SKM-1 treated with dmso at 0.1 percent for 144 hours (cell line): ENCODE results near the gene SLC24A3.

ENCODE experiments used
- DNase-seq: peaks from one replicate; lab custom pipeline; 2025; ENCODE audit not compliant: unreplicated experiment; lab: John Stamatoyannopoulos, UW

Gene SLC24A3

GRCh38 chr20:19528286-19529030 lies 316.0 kb downstream of the SLC24A3 start:
- DNase-seq = no peak

DNA sequence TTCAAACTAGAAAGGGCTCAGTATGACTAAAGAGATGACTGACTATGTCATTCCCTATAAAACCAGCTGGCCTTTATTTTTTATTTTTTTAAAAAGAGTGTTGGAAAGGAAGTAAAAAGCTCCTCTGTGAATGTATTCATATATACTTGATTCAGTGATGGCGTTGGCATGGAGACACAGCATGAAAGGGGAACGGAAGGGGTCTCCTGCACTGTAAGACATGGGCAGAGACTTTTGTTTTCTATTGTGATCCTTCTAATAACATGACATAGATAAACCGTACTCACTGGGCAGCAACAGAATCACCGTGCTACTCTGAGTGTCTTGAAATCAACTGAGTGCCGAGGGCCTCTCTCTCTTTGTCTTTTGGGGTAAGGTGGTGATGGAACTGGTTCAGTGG lies 317.6 kb downstream of the SLC24A3 start:
- DNase-seq = no peak

DNA sequence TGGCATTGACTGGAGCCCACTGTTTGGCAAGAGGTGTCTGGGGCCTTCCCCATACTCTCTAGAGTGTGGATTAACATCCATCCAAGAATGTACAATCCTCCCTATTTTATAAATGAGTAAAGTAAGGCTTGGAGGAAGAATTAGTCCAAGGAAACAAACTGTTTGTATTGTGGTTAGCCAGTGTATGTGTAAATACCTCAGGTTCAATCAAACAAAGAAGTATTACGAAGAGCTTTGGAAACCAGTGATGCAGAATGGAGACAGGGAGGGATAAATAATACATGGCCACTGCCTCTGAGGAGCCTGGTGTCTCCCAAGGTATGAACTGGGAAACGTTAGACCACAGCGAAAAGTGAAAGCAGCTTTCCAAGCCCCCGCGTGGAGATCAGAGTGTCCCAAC lies 319.0 kb downstream of the SLC24A3 start:
- DNase-seq = no peak

DNA sequence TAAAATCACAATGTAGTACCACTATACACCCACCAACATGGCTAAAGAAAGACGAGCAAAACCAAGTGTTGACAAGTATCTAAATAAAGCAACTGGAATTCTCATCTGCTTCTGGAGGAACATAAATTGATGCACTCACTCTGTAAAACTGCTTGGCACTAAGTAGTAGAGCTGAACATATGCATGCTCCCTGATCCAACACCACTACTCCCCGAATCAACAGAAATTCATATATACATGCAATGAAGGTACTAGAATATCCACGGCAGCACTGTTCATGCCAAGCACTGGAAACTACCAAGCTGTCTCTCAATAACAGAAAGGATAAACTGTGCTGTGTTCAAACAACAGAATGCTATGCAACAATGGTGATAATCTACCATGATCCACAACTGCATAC lies 326.1 kb downstream of the SLC24A3 start:
- no peak for DNase-seq

GRCh38 chr20:19539191-19539590 lies 326.7 kb downstream of the SLC24A3 start:
- no peak for DNase-seq

- DNase-seq = no peak
These were observed 327.9 kb downstream of the SLC24A3 start for GRCh38 chr20:19540392-19540791.

GRCh38 chr20:19543101-19543500 lies 330.7 kb downstream of the SLC24A3 start:
- DNase-seq = no peak

DNA sequence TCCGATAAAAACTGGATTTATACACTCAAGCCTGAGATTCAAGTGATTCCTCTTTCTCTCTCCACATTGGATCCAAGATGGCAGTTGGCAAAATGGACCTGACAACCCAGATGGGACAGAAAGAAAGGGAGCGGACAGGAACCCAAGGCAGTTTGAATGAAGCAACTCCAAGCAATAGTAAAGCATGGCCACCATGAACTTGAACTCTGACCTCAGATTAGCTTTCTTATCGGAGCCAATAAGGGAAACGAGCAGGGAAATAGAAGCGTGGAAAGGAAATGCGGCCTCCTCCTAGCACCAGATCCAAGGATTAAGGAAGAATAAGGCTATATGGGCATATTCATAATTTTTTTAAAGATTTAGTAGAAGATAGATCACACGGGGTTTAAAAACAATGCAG lies 332.2 kb downstream of the SLC24A3 start:
- no peak for DNase-seq

- DNase-seq = no peak
These were observed 334.2 kb downstream of the SLC24A3 start for GRCh38 chr20:19546648-19547047.

GRCh38 chr20:19547547-19547946 lies 335.1 kb downstream of the SLC24A3 start:
- DNase-seq = no peak

DNA sequence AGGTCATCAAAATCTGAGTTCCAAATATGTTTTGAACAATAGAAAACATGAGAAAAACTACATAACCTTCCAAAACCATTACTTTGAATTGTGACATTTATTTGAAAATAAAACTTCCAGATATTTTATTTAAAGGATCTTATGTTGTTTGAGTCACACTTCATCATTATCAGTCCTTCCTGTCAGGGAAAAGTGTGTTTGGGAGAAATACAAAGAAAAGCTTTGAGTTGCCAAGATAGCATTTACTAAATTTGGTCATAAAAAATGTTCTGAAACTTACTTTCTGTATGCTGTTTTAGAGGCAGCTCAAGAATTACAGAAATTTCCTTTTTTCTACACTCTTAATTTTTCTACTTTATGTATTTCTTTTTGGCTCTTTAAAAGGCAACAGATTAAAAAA lies 337.5 kb downstream of the SLC24A3 start:
- DNase-seq = no peak

GRCh38 chr20:19552221-19553180 lies 340.1 kb downstream of the SLC24A3 start:
- DNase-seq = no peak

GRCh38 chr20:19554666-19555065 lies 342.2 kb downstream of the SLC24A3 start:
- no peak for DNase-seq

GRCh38 chr20:19555726-19556125 lies 343.3 kb downstream of the SLC24A3 start:
- no peak for DNase-seq

GRCh38 chr20:19557291-19557690 lies 344.8 kb downstream of the SLC24A3 start:
- DNase-seq = no peak

DNA sequence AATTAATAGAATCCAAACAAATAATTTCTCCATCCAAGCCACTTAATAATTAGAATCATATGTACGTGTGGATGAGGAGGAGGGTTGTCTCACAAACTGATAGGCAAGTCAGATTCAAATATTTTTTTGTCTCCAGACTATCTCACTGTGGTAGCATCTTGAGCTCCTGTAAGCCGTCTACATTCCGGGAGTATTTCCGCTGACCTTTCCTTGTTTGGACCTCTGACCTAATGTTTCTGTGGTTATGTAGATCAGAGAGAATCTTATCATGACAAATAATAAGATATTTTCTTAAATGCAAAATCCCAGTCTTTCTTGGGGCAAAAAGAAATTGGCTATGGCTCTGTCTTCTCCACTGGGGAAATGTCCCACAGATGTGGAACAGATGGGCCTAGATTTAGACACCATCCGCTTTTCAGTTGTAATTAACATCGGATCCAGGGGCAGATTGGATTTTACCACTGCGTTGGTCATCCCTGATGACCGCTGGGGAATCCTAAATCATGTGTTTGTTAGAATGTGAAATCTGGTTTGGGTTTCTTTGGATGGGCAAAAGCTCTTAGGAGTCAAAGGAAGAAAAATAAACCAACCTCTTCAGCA lies 348.5 kb downstream of the SLC24A3 start:
- DNase-seq = no peak

DNA sequence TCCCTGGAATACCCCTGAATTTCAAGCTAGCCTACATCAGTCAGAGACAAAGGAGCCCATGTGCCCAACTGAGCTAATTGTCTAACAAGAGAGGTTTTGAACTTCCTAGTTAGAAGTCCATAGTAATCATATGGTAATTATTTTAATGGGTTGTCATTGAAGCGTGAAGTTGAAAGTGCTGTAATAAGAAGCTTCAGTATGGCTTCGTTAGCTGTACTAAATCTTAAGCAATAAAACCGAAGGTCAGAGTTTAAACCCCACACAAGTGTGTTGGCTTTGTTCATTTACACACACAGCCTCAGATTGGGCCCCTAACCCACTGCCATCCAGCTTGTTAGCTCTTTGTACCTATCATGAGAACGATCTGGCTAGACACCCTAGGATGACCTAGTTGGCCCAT lies 350.0 kb downstream of the SLC24A3 start:
- DNase-seq = no peak

GRCh38 chr20:19564261-19564660 lies 351.8 kb downstream of the SLC24A3 start:
- DNase-seq = no peak

DNA sequence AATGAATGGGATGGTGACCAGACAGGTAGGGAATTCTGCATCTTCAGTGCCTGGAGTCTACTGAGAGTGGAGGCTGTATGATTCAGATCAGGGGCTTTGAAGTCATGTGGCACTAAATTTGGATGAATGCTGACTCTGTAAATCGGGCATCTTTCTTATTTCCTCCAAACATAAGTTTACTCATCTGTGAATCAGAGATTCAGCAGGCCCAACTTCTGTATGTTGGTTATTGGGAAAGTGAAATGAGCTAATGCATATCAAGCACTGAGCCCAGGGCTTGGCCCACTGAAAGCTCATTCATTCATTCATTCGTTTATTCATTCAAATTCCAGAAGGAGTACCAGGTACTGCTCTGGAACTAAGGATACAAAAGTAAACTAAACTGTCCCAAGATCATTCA lies 353.3 kb downstream of the SLC24A3 start:
- DNase-seq = no peak

GRCh38 chr20:19566226-19566945 lies 353.9 kb downstream of the SLC24A3 start:
- no peak for DNase-seq

DNA sequence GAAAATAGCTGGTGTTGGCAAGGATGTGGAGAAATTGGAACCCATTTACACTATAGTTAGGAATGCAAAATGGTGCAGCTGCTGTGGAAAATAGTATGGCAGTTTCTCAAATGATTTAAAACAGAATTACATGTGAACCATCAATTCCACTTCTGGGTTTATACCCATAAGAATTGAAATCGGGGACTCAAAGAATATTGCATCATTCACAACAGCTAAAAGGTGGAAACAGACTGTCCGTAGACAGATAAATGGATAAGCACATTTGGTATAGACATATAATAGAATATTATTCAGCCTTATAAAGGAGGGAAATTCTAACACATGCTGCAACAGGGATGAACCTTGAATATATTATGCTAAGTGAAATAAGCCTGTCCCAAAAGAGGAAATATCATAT lies 355.7 kb downstream of the SLC24A3 start:
- DNase-seq = no peak
